Brain microvascular endothelial cell (primary cell): ENCODE measurements around the gene LENEP.

ENCODE experiments used
- DNase-seq: peaks from one replicate; pipeline ENCODE4 v3.0.0-alpha.2; 2020
- H3K27ac ChIP-seq: fragments of 250-450 bp; sonication (Bioruptor Pico); 2 replicates; pipeline ENCODE4 v1.5.1; 2020; ENCODE audit warnings: mild to moderate bottlenecking, moderate library complexity
- H3K27me3 ChIP-seq: fragments of 250-450 bp; sonication (Bioruptor Pico); replicated peaks from 2 replicates; pipeline ENCODE4 v1.5.1; 2020; ENCODE audit warnings: mild to moderate bottlenecking
- H3K36me3 ChIP-seq: fragments of 250-450 bp; sonication (Bioruptor Pico); replicated peaks from 2 replicates; pipeline ENCODE4 v1.5.1; 2020; ENCODE audit warnings: mild to moderate bottlenecking
- H3K4me3 ChIP-seq: 2 replicates; pipeline ENCODE4 v1.5.1; 2011; ENCODE audit warnings: low read depth, mild to moderate bottlenecking, control low read depth, low read length, moderate library complexity
- in situ Hi-C: cut with HindIII; loops from 2 replicates; pipeline ENCODE4 v1.10.0; 2017; ENCODE audit warnings: low sequenced_read_pairs, low pct_ligation_motif_present
- TF ChIP-seq, protein P1 (sequence below): IDR thresholded peaks from 2 replicates; pipeline ENCODE4 v1.5.1; 2011; ENCODE audit warnings: low read depth, mild to moderate bottlenecking, moderate library complexity, low read length, control low read depth, inconsistent platforms; ENCODE audit errors: missing control alignments

The LENEP gene, protein sequence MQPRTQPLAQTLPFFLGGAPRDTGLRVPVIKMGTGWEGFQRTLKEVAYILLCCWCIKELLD

DNA sequence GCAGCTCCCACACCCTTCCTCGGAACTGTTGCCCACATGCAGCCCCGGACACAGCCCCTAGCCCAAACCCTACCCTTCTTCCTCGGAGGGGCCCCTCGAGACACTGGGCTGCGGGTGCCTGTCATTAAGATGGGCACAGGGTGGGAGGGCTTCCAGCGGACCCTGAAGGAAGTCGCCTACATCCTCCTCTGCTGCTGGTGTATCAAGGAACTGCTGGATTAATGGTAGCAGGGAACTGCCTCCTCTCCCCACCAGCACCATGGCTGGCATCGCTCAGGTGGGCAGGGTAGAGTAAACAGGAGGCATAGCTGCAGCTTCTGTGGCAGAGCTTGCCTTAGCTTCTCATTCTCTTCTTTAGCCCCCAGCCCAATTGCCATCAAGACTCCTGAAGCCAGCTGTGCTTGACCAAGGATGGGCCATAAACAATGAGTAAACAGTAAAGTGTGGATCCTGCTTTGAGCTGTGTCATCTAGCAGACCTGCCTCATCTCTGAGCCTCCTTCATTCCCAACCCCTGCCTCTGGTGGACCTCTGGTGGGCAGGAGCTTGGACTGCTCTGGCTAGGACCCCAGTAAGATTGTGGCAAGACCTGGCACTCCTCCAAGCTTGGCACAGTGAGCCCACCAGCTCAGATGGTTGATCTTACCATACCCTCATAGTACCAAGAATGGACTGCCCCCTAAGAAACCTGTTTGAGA lies at the start of gene LENEP:
Gene LENEP, plus strand, starts transcription at position 15 of the 697 bp plus-strand sequence. Its CDS starts 22 bp downstream, at position 37.
- Histone ChIP-seq H3K27ac (peak within 1 kb of the TSS; percentile 46), H3K27me3 (no peaks in the 10 kb centered on the region)
- TF ChIP-seq, protein P1, sequence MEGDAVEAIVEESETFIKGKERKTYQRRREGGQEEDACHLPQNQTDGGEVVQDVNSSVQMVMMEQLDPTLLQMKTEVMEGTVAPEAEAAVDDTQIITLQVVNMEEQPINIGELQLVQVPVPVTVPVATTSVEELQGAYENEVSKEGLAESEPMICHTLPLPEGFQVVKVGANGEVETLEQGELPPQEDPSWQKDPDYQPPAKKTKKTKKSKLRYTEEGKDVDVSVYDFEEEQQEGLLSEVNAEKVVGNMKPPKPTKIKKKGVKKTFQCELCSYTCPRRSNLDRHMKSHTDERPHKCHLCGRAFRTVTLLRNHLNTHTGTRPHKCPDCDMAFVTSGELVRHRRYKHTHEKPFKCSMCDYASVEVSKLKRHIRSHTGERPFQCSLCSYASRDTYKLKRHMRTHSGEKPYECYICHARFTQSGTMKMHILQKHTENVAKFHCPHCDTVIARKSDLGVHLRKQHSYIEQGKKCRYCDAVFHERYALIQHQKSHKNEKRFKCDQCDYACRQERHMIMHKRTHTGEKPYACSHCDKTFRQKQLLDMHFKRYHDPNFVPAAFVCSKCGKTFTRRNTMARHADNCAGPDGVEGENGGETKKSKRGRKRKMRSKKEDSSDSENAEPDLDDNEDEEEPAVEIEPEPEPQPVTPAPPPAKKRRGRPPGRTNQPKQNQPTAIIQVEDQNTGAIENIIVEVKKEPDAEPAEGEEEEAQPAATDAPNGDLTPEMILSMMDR, result no peak

DNA sequence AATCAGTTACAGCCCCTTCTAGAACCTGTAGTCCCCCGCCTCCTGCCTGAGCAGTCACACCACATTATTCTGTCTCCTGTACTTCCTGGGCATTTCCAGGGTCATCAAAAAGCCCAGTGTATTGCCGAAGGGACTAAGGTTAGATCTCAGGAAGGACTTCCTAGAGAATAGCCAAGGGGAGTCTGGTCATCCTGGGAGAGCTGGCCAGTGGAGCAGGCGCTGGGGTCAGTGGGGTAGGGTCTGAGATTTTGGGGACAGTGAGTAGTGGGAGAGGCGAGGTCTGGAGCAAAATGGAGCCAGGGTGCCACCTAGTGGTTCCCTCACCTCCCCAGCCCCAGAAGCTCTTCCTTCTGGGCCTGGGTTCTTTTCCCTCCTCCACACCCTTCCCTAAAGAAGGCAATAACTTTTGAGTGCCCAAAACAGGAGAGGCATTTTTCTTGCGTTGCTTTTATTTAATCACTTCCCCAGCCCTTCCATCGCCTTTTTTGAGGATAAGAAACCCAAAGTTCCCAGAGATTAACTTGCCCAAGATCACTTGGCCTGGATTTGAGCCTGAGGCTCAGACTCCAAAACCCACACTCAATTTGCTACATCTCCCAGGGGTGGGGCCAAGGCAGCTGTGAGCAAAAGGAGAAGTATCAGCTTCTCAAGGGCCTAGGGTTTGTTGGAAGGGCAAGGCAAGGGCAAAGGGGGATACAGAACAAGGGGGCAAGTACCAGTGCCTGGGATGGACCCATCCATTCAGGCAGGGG lies 49.6 kb upstream of the LENEP start:
- Histone ChIP-seq H3K27me3 (no peaks in the 10 kb centered on the region), H3K4me3 (no peak overlapping the region), H3K27ac (no peak overlapping the region), H3K36me3 (peaks cover 5% of the 10 kb centered on the region)
- in situ Hi-C loops, result no loop called here
- no peak for DNase-seq
- TF ChIP-seq, protein P1, result peak; percentile 90

More for the DNA sequence above, at the start of gene LENEP:
- H3K4me3 ChIP-seq, result no peak within 1 kb of the TSS
- no peak for DNase-seq
- in situ Hi-C loops, result no loop called here
- peaks cover 17% of the 10 kb centered on the region for H3K36me3 ChIP-seq

DNA sequence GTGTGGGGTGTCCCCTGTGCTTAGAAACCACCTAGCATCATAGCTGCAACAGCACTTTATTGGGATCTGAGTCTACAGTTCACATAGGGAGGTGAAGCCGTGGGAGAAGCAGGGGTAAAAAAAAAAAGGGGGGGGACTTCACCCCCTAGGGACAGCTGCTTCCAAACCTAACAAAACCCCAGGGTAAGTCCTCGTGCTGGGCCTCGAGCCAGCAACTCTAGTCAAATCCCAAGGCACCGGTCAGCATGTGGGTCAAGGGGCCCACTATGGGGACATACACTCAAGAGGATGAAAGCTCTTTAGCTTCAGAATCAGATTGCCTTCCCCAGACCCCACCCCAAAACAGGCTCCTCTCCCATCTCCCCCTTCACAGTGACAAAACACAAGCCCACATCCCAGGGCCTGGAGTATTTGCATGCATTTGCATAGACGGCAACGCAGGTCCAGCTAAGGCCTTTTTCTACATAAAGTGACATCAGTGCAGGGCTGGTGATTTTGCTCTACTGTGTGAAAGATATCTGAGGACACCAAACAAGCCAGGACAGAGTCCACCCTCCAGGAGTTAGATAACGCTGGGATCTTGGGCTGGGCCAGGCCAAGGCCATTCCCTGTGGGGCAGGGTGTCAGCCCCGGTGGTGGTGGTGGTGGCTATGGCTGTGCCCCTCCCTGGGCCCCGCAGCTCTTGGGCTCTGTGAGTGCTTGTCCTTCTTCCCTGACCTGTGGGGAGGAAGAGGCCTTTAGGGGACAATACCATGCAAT lies 48.8 kb upstream of the LENEP start:
- H3K27me3 ChIP-seq, result no peaks in the 10 kb centered on the region
- TF ChIP-seq, protein P1, result no peak
- H3K4me3 ChIP-seq, result no peak overlapping the region
- DNase-seq, result no peak
- in situ Hi-C loops, result no loop called here
- H3K27ac ChIP-seq, result no peak overlapping the region
- H3K36me3 ChIP-seq, result peaks cover 5% of the 10 kb centered on the region

DNA sequence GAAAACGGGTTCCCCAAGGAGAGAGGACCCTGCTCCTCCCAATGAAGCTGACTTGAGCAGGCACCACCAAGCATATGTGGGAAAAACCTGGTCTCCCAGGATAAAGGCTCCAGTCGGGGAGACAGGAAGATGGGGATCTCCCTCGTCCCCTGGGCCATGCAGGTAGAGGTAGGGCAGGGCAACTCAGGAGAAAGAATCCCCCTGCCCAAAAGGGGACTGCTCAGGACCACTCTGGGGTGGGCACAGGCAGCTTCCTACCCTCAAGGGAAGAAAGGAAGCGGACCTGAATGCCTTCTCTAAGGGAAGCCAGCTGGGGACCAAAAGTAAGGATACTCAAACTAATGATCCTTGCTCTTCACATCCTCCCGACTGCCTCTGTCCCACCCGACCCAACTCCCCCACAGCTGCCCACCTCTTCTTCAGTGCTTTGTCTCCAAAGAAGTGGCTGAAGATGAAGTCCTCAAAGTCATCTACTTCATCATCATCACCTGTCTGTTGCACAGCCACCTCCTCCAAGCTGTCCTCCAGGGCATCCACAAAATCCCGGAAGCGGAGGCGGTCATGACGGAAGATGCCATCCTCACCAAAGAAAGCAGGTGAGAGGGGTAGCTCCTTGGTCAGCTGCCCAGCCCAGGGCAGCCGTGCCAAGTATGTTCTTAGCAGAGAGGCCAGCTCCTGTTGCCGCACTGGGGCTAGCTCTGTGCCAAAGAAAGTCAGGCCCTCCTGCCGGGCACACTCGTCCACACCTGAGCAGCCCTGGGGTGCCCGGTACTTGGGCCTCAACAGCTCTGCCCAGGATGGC lies 48.0 kb upstream of the LENEP start:
- Histone ChIP-seq H3K36me3 (peaks cover 5% of the 10 kb centered on the region), H3K27me3 (no peaks in the 10 kb centered on the region), H3K27ac (no peak overlapping the region), H3K4me3 (no peak overlapping the region)
- DNase-seq, result no peak
- TF ChIP-seq, protein P1, result no peak
- in situ Hi-C loops, result no loop called here

DNA sequence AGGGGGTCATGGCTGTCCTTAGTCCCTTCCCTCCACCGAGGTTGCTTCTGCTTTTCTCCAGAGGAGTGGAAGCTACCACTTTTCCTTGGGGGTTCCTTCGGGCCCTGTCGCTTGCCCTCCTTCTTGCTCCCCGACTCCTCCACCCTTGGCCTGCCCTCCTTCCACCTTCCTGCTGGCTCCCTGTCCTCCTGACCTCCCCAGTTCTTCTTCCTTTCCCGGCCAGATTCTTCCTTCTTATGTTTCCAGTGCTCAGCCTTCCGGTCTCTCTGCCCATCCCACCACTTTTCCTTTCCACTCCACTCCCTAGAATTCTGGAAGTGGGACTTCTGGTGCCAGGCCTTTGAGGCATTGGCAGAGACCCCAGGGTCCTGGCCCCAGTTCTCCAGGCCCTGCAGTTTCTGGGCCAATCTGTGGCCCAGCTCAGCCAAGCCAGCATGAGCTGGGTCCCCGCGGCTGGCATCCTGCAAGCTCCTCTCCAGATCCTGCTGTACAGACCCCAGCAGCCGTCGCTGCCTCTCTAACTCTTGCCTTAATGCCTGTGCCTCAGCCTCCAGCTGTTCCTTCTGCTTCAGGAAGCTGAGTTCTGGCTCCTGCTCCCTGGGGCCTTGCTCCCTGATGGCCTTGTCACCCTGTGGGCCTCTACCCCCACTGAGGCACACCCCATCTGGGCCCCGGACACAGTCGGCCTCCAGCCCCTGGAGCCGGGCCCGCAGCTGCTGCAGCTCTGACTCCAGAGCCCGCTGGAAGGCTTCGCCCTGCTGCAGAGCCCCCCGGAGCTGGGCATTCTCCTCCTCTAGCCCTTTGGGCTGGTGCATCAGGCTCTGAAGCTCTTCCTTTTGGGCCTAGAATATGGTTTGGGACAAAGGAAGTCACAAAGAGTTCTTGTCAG lies 47.2 kb upstream of the LENEP start:
- DNase-seq, result no peak
- in situ Hi-C loops, result no loop called here
- no peak overlapping the region for H3K4me3 ChIP-seq
- no peak overlapping the region for H3K27ac ChIP-seq
- TF ChIP-seq, protein P1, result no peak
- peaks cover 5% of the 10 kb centered on the region for H3K36me3 ChIP-seq
- H3K27me3 ChIP-seq, result no peaks in the 10 kb centered on the region
